ENCODE data around the gene APOBEC3B. TPM values are rescaled to one million over a fixed set of nuclear protein-coding genes. Genes with fewer than 3 reads are reported as not detected.
"Not testable (repeated sequence)": the region's sequence is repeated elsewhere in the genome, so short reads cannot be mapped to it uniquely, and the experiment has no call there.

Gene APOBEC3B
- total and polyA plus RNA-seq, 12 donors: 0.29 to 6.4 (median 1.2) TPM

- H3K27ac ChIP-seq: no peak overlapping the region
- no peak overlapping the region for H3K4me3 ChIP-seq
- no peaks in the 10 kb centered on the region for H3K9me3 ChIP-seq
- intact Hi-C loops (cut with DNase I): no loop called here
- peaks cover 0 to 11% (median 0%) of the 10 kb centered on the region in 9 donors for H3K36me3 ChIP-seq
- 93 to 95% methylated on average over 13 of the region's 13 CpGs for WGBS, 2 donors
- ATAC-seq (no peak), DNase-seq (no peak)
- H3K4me1 ChIP-seq: no peaks in the 10 kb centered on the region
- no peaks in the 10 kb centered on the region for H3K27me3 ChIP-seq
- no peak for TF ChIP-seq CTCF (IDR thresholded peaks at IDR 0.05)
Measured at GRCh38 chr22:39029227-39029626, 47.1 kb downstream of the APOBEC3B start.

DNA sequence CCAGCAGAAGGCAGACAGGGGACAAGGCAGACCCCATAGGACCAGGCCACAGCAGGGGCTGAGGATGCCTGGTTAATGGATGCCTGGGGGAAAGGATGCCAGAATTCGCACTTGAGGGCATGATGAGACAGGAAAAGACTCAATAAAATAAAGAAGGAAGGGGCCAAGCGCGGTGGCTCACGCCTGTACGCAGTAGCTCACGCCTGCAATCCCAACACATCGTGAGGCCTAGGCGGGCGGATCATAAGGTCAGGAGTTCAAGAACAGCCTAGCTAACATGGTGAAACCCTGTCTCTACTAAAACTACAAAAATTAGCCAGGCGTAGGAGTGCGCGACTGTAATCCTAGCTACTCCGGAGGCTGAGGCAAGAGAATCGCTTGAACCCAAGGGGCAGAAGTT is 48.6 kb downstream of the APOBEC3B start:
- intact Hi-C loops (cut with DNase I): no loop called here
- Histone ChIP-seq H3K4me1 (no peaks in the 10 kb centered on the region), H3K27ac (no peak overlapping the region), H3K9me3 (no peaks in the 10 kb centered on the region), H3K27me3 (no peaks in the 10 kb centered on the region), H3K4me3 (no peak overlapping the region), H3K36me3 (no peaks in the 10 kb centered on the region)
- WGBS, 2 donors: 95% methylated on average over 14 of the region's 14 CpGs
- TF ChIP-seq CTCF (IDR thresholded peaks at IDR 0.05): no peak
- ATAC-seq (no peak), DNase-seq (no peak)

- H3K27me3 ChIP-seq; H3K9me3 ChIP-seq; H3K36me3 ChIP-seq; DNase-seq; H3K27ac ChIP-seq; ATAC-seq; H3K4me3 ChIP-seq; H3K4me1 ChIP-seq; intact Hi-C loops (cut with DNase I): not testable (repeated sequence)
- 66 to 69% methylated on average over 16 of the region's 18 CpGs for WGBS, 2 donors
Measured at GRCh38 chr22:39031434-39032295, 49.5 kb downstream of the APOBEC3B start.

DNA sequence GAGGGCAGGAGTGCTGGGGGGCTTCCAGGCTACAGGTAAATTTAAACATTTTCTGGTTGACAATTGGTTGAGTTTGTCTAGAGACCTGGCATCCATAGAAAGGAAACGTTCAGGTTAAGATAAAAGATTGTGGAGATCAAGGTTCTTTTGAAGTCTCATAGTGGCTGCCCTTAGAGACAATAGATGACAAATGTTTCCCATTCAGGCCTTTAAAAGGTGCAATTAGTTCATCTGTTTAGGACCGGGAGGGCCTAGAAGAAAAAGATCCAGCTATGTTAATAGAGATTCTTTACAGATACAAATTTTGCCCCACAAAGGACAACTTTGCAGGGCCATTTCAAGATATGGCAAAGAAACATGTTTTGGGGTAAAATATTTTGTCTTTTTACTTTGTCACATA is 54.9 kb downstream of the APOBEC3B start:
- H3K27me3 ChIP-seq; ATAC-seq; H3K36me3 ChIP-seq; H3K27ac ChIP-seq; DNase-seq; intact Hi-C loops (cut with DNase I); H3K9me3 ChIP-seq; H3K4me3 ChIP-seq: not testable (repeated sequence)
- peaks cover 4 to 19% (median 11%) of the 10 kb centered on the region in 9 donors for H3K4me1 ChIP-seq
- 52 to 53% methylated on average over 2 of the region's 2 CpGs for WGBS, 2 donors

DNA sequence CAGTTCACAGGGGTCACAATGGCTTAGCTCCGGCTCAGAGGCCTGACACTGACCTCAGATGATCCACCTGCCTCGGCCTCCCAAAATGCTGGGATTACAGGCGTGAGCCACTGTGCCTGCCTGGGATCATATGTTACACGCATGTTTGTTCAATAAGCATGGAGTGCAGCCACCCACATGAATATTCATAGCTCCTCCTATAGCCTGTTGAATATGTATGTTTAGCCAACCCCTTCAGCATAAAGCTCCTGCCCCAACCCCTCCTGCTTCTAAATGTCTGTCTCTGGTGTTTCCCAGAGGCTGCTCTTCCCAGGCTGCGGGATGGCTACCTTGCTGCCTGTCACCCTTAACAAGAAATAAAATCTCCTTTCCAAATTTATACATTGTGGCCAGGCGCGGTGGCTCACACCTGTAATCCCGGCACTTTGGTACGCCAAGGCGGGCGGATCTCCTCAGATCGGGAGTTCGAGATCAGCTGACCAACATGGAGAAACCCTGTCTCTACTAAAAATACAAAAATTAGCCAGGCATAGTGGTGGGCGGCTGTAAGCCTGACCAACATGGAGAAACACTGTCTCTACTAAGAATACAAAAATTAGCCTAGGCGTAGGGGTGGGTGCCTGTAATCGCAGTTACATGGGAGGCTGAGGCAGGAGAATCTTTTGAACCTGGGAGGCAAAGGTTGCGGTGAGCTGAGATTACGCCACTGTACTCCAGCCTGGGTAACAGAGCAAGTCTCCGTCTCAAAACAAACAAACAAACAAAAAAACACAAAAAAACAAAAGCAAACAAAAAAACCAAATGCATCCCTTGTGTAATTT is 57.4 kb downstream of the APOBEC3B start:
- peak overlapping the region in 8 of 10 donors; percentile 52 to 93 (median 86) for H3K27ac ChIP-seq
- H3K9me3 ChIP-seq: no peaks in the 10 kb centered on the region
- H3K27me3 ChIP-seq: no peaks in the 10 kb centered on the region
- peak overlapping the region in 3 of 10 donors; percentile 64 to 80 (median 73) for H3K4me3 ChIP-seq
- TF ChIP-seq CTCF (IDR thresholded peaks at IDR 0.05): no peak
- intact Hi-C loops (cut with DNase I): no loop called here
- ATAC-seq: no peak
- 92 to 93% methylated on average over 19 of the region's 19 CpGs for WGBS, 2 donors
- DNase-seq: no peak
- H3K4me1 ChIP-seq: peaks cover 4 to 21% (median 12%) of the 10 kb centered on the region in 9 donors
- peaks cover 0 to 10% (median 0%) of the 10 kb centered on the region in 9 donors for H3K36me3 ChIP-seq

DNA sequence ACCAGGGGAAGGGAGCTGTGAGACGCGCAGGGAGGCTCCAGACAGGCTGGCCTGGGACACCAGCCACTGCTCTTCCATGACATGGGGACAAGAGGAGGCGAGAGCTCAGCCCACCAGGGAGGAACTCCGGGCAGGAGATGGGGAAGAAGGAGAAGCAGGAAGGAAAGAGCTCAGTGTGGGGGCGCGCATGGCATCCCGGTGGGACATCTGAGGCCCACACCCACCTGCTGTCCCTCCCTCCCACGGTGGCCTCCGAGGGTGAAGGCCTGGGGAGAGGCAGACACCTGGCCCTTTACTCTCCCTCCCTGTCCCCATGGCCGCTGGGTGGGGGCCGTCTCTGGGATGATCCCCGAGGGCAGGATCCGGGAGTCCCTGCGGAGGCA is 58.0 kb downstream of the APOBEC3B start:
- H3K27me3 ChIP-seq; DNase-seq; intact Hi-C loops (cut with DNase I); H3K9me3 ChIP-seq: not testable (repeated sequence)
- peak in 5 of 8 donors; percentile 15 to 46 (median 36) for ATAC-seq
- 23 to 34% methylated on average over 8 to 11 of the region's 14 CpGs for WGBS, 2 donors
- Histone ChIP-seq H3K27ac (peak overlapping the region in 9 of 10 donors; percentile 52 to 93 (median 85)), H3K36me3 (peaks cover 0 to 12% (median 0%) of the 10 kb centered on the region in 9 donors), H3K4me1 (peaks cover 4 to 21% (median 12%) of the 10 kb centered on the region in 9 donors), H3K4me3 (peak overlapping the region; percentile 46 to 80 (median 64))

DNA sequence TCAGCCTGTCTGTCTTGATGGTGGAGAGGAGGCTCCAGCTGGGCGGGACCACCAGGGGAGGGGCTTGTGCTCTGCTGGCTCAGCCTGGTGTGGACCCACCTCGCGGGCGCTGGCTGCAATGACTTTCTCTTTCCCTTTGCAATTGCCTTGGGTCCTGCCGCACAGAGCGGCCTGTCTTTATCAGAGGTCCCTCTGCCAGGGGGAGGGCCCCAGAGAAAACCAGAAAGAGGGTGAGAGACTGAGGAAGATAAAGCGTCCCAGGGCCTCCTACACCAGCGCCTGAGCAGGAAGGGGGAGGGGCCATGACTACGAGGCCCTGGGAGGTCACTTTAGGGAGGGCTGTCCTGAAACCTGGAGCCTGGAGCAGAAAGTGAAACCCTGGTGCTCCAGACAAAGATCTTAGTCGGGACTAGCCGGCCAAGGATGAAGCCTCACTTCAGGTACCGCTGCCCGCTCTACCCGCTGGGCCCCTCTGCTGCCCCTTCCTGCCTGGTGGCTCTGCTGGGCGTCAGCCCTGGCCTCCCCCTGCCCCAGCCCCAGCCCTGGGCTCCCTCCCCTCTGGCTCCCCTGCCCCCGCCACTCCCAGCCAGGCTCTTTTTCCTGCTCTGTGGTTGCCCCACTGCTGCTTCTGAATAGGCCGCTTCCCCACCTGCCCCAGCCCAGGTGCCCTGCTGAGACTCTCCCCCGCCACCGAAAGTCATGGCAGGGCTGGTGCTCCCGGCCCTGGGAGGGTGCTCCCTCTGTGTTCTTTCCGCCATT is 58.6 kb downstream of the APOBEC3B start, which contains the start of gene APOBEC3F:
APOBEC3F (plus strand) TSS at position 327 of the 759 bp plus-strand sequence; CDS start at position 424, 97 bp downstream.
- DNase-seq: peak; percentile 66 to 68
- H3K27ac ChIP-seq: peak within 1 kb of the TSS in 9 of 10 donors; percentile 77 to 93 (median 85)
- intact Hi-C loops (cut with DNase I); H3K9me3 ChIP-seq; H3K27me3 ChIP-seq: not testable (repeated sequence)
- peaks cover 4 to 21% (median 12%) of the 10 kb centered on the region in 9 donors for H3K4me1 ChIP-seq
- peak within 1 kb of the TSS; percentile 46 to 80 (median 64) for H3K4me3 ChIP-seq
- H3K36me3 ChIP-seq: peaks cover 0 to 17% (median 0%) of the 10 kb centered on the region in 9 donors
- ATAC-seq: peak; percentile 89 to 97 (median 94)
- WGBS, 2 donors: 3 to 5% methylated on average over 13 to 21 of the region's 21 CpGs

Data from heart right ventricle (tissue), 16 donors.